ENCODE measurements around the gene ANKRD16.
"Not testable (repeated sequence)": the region's sequence is repeated elsewhere in the genome, so short reads cannot be mapped to it uniquely, and the experiment has no call there.

DNA sequence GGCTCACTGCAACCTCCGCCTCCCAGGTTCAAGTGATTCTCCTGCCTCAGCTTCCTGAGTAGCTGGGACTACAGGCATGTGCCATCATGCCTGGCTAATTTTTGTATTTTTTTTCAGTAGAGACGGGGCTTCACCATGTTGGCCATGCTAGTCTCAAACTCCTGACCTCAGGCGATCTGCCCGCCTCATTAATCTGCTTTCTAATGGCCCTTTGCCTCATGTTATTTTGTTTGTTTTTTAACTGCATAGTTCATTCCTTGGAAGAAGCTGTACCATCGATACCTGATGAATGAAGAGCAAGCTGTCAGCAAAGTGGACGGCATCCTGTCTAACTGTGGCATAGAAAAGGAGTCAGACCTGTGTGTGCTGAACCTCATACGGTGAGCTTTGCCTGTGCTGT is 19.0 kb upstream of the ANKRD16 start:
- TF ChIP-seq, protein P1, sequence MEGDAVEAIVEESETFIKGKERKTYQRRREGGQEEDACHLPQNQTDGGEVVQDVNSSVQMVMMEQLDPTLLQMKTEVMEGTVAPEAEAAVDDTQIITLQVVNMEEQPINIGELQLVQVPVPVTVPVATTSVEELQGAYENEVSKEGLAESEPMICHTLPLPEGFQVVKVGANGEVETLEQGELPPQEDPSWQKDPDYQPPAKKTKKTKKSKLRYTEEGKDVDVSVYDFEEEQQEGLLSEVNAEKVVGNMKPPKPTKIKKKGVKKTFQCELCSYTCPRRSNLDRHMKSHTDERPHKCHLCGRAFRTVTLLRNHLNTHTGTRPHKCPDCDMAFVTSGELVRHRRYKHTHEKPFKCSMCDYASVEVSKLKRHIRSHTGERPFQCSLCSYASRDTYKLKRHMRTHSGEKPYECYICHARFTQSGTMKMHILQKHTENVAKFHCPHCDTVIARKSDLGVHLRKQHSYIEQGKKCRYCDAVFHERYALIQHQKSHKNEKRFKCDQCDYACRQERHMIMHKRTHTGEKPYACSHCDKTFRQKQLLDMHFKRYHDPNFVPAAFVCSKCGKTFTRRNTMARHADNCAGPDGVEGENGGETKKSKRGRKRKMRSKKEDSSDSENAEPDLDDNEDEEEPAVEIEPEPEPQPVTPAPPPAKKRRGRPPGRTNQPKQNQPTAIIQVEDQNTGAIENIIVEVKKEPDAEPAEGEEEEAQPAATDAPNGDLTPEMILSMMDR (IDR thresholded peaks at IDR 0.05), result not testable (repeated sequence)
- not testable (repeated sequence) for TF ChIP-seq POLR2AphosphoS5 (IDR thresholded peaks at IDR 0.05; ENCODE audit: low read depth, low read length); SIN3A (IDR thresholded peaks at IDR 0.05; ENCODE audit: borderline replicate concordance, insufficient read depth, low read depth, low read length); TCF7L2 (IDR thresholded peaks at IDR 0.05; ENCODE audit: low read depth, low read length)
- TF ChIP-seq, protein P2, sequence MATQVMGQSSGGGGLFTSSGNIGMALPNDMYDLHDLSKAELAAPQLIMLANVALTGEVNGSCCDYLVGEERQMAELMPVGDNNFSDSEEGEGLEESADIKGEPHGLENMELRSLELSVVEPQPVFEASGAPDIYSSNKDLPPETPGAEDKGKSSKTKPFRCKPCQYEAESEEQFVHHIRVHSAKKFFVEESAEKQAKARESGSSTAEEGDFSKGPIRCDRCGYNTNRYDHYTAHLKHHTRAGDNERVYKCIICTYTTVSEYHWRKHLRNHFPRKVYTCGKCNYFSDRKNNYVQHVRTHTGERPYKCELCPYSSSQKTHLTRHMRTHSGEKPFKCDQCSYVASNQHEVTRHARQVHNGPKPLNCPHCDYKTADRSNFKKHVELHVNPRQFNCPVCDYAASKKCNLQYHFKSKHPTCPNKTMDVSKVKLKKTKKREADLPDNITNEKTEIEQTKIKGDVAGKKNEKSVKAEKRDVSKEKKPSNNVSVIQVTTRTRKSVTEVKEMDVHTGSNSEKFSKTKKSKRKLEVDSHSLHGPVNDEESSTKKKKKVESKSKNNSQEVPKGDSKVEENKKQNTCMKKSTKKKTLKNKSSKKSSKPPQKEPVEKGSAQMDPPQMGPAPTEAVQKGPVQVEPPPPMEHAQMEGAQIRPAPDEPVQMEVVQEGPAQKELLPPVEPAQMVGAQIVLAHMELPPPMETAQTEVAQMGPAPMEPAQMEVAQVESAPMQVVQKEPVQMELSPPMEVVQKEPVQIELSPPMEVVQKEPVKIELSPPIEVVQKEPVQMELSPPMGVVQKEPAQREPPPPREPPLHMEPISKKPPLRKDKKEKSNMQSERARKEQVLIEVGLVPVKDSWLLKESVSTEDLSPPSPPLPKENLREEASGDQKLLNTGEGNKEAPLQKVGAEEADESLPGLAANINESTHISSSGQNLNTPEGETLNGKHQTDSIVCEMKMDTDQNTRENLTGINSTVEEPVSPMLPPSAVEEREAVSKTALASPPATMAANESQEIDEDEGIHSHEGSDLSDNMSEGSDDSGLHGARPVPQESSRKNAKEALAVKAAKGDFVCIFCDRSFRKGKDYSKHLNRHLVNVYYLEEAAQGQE (IDR thresholded peaks at IDR 0.05; ENCODE audit: insufficient read depth in 1 of 2, low read depth in 2 of 2, low read length in 1 of 2), result not testable (repeated sequence)

All from Panc1 (cell line).